GM23338 (cell line): ENCODE data around the gene CFI.

ENCODE experiments used
- CTCF ChIP-seq, 2 experiments: fragments of 200-600 bp in 1 of 2; sonication (generic) in 1 of 2; conservative IDR thresholded peaks; 2 replicates each; pipeline versions ENCODE4 v1.5.1 to v1.6.1; 2016 to 2017; ENCODE audit warnings: antibody characterized with exemption in 2 of 2, low read depth in 2 of 2, mild to moderate bottlenecking in 2 of 2, moderate library complexity in 1 of 2
- EZH2 ChIP-seq: fragments of 200-600 bp; sonication (generic); IDR thresholded peaks from one replicate; pipeline ENCODE4 v1.8.0; 2017; ENCODE audit warnings: antibody characterized with exemption, mild to moderate bottlenecking, low read depth; ENCODE audit not compliant: unreplicated experiment
- EZH2phosphoT487 ChIP-seq: fragments of 200-600 bp; sonication (generic); IDR thresholded peaks from one replicate; pipeline ENCODE4 v1.8.1; 2018; ENCODE audit warnings: antibody characterized with exemption; ENCODE audit not compliant: unreplicated experiment
- JUNB ChIP-seq: IDR thresholded peaks from one replicate; pipeline ENCODE4 v1.6.1; 2016; ENCODE audit warnings: antibody characterized with exemption; ENCODE audit not compliant: unreplicated experiment
- REST ChIP-seq: IDR thresholded peaks from one replicate; pipeline ENCODE4 v1.6.1; 2018; ENCODE audit warnings: antibody characterized with exemption; ENCODE audit not compliant: unreplicated experiment

GRCh38 chr4:109739547-109739946 is 62.3 kb downstream of the CFI start:
- TF ChIP-seq CTCF (conservative IDR thresholded peaks at IDR 0.05; ENCODE audit: low read depth in 2 of 2) (no peak), JUNB (no peak), EZH2 (no peak), EZH2phosphoT487 (no peak), REST (no peak)
